Hepatocyte (in vitro differentiated cells): ENCODE data around the gene GLT6D1.

Experiments
- CTCF ChIP-seq: fragments of 200-600 bp; sonication (generic); IDR thresholded peaks from 2 replicates; pipeline ENCODE4 v1.5.1; 2016; ENCODE audit warnings: antibody characterized with exemption, mild to moderate bottlenecking; ENCODE audit not compliant: poor library complexity
- EZH2 ChIP-seq: fragments of 200-600 bp; sonication (generic); IDR thresholded peaks from 2 replicates; pipeline ENCODE4 v1.6.1; 2016; ENCODE audit warnings: antibody characterized with exemption, mild to moderate bottlenecking, borderline replicate concordance

GRCh38 chr9:135657416-135657815 is 18.1 kb upstream of the GLT6D1 start:
- TF ChIP-seq CTCF, result no peak
- no peak for TF ChIP-seq EZH2
